ENCODE measurements around the gene RXRA. TPM values are rescaled to one million over a fixed set of nuclear protein-coding genes. Genes with fewer than 3 reads are reported as not detected.

Gene RXRA
- total RNA-seq, 1 experiment from 2014 or later = 31.6 TPM

GRCh38 chr9:134426436-134426835 lies 100.2 kb downstream of the RXRA start:
- no peak for TF ChIP-seq CTCF (IDR thresholded peaks at IDR 0.05)
- TF ChIP-seq TCF7L2 (IDR thresholded peaks at IDR 0.05; ENCODE audit: low read depth, low read length) = no peak
- TF ChIP-seq, protein P1, sequence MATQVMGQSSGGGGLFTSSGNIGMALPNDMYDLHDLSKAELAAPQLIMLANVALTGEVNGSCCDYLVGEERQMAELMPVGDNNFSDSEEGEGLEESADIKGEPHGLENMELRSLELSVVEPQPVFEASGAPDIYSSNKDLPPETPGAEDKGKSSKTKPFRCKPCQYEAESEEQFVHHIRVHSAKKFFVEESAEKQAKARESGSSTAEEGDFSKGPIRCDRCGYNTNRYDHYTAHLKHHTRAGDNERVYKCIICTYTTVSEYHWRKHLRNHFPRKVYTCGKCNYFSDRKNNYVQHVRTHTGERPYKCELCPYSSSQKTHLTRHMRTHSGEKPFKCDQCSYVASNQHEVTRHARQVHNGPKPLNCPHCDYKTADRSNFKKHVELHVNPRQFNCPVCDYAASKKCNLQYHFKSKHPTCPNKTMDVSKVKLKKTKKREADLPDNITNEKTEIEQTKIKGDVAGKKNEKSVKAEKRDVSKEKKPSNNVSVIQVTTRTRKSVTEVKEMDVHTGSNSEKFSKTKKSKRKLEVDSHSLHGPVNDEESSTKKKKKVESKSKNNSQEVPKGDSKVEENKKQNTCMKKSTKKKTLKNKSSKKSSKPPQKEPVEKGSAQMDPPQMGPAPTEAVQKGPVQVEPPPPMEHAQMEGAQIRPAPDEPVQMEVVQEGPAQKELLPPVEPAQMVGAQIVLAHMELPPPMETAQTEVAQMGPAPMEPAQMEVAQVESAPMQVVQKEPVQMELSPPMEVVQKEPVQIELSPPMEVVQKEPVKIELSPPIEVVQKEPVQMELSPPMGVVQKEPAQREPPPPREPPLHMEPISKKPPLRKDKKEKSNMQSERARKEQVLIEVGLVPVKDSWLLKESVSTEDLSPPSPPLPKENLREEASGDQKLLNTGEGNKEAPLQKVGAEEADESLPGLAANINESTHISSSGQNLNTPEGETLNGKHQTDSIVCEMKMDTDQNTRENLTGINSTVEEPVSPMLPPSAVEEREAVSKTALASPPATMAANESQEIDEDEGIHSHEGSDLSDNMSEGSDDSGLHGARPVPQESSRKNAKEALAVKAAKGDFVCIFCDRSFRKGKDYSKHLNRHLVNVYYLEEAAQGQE (IDR thresholded peaks at IDR 0.05; ENCODE audit: insufficient read depth in 1 of 2, low read depth in 2 of 2, low read length in 1 of 2) = no peak
- TF ChIP-seq SIN3A (IDR thresholded peaks at IDR 0.05; ENCODE audit: borderline replicate concordance, insufficient read depth, low read depth, low read length) = no peak
- no peak for TF ChIP-seq POLR2AphosphoS5 (IDR thresholded peaks at IDR 0.05; ENCODE audit: low read depth, low read length)
- Histone ChIP-seq H3K36me3 (ENCODE audit: control insufficient read depth, insufficient read depth, low read length) (no peaks in the 10 kb centered on the region), H3K9me3 (ENCODE audit: control insufficient read depth, insufficient read depth, low read depth, low read length) (no peaks in the 10 kb centered on the region), H3K4me3 (ENCODE audit: low read depth in 2 of 2, low read length in 2 of 2) (no peak overlapping the region), H3K27me3 (ENCODE audit: control insufficient read depth, insufficient read depth, low read length) (no peaks in the 10 kb centered on the region), H3K4me1 (ENCODE audit: control insufficient read depth, insufficient read depth, low read length) (no peaks in the 10 kb centered on the region), H3K27ac (ENCODE audit: low read length) (no peak overlapping the region)
- intact Hi-C loops (cut with micrococcal nuclease; ENCODE audit: unreplicated experiment) = no loop called here
- POLR2A ChIA-PET = no interaction called here
- DNase-seq (ENCODE audit: low read depth, low spot score) = no peak
- ATAC-seq = no peak
- in situ Hi-C loops (cut with HindIII; ENCODE audit: low pct_unique_long_range_greater_than_20kb, low sequenced_read_pairs) = no loop called here
- no TSS peak for BruUV-seq (replicated peaks)
- CTCF ChIA-PET = no interaction called here

- ATAC-seq (no peak), DNase-seq (ENCODE audit: low read depth, low spot score) (no peak)
- intact Hi-C loops (cut with micrococcal nuclease; ENCODE audit: unreplicated experiment) (no loop called here), in situ Hi-C loops (cut with HindIII; ENCODE audit: low pct_unique_long_range_greater_than_20kb, low sequenced_read_pairs) (no loop called here)
- POLR2A ChIA-PET = no interaction called here
- no peak overlapping the region for H3K27ac ChIP-seq (ENCODE audit: low read length)
- H3K9me3 ChIP-seq (ENCODE audit: control insufficient read depth, insufficient read depth, low read depth, low read length) = no peaks in the 10 kb centered on the region
- BruUV-seq (replicated peaks) = no TSS peak
- no peaks in the 10 kb centered on the region for H3K4me1 ChIP-seq (ENCODE audit: control insufficient read depth, insufficient read depth, low read length)
- CTCF ChIA-PET = no interaction called here
- H3K4me3 ChIP-seq (ENCODE audit: low read depth in 2 of 2, low read length in 2 of 2) = no peak overlapping the region
- TF ChIP-seq TCF7L2 (IDR thresholded peaks at IDR 0.05; ENCODE audit: low read depth, low read length) (no peak), CTCF (IDR thresholded peaks at IDR 0.05) (no peak), SIN3A (IDR thresholded peaks at IDR 0.05; ENCODE audit: borderline replicate concordance, insufficient read depth, low read depth, low read length) (no peak), POLR2AphosphoS5 (IDR thresholded peaks at IDR 0.05; ENCODE audit: low read depth, low read length) (no peak)
- TF ChIP-seq, protein P1 (IDR thresholded peaks at IDR 0.05; ENCODE audit: insufficient read depth in 1 of 2, low read depth in 2 of 2, low read length in 1 of 2) = no peak
- no peaks in the 10 kb centered on the region for H3K27me3 ChIP-seq (ENCODE audit: control insufficient read depth, insufficient read depth, low read length)
- H3K36me3 ChIP-seq (ENCODE audit: control insufficient read depth, insufficient read depth, low read length) = no peaks in the 10 kb centered on the region
Measured at GRCh38 chr9:134427153-134427782, 101.0 kb downstream of the RXRA start.

Data from Panc1 (cell line).